HFFc6 (cell line): ENCODE measurements around the gene B3GNT8. TPM values are rescaled to one million over a fixed set of nuclear protein-coding genes. Genes with fewer than 3 reads are reported as not detected.

Experiments used
- DNase-seq: peaks from one replicate; pipeline ENCODE4 v3.0.0-alpha.2; 2018
- H3K27ac Mint-ChIP-seq: 2 replicates; pipeline ENCODE4 v1.8.0; 2020; ENCODE audit warnings: mild to moderate bottlenecking, mixed read lengths
- H3K27me3 Mint-ChIP-seq: 2 replicates; pipeline ENCODE4 v1.8.0; 2021; ENCODE audit warnings: mild to moderate bottlenecking, moderate library complexity, mixed read lengths; ENCODE audit not compliant: insufficient read depth
- H3K36me3 Mint-ChIP-seq: 2 replicates; pipeline ENCODE4 v1.8.0; 2021; ENCODE audit warnings: low read depth, mixed read lengths
- H3K4me1 Mint-ChIP-seq: 2 replicates; pipeline ENCODE4 v1.8.0; 2020; ENCODE audit warnings: low read depth, mixed read lengths
- H3K4me3 Mint-ChIP-seq: 2 replicates; pipeline ENCODE4 v1.8.0; 2020; ENCODE audit warnings: mild to moderate bottlenecking, moderate library complexity, mixed read lengths
- H3K9me3 Mint-ChIP-seq: 2 replicates; pipeline ENCODE4 v1.8.0; 2020; ENCODE audit warnings: mild to moderate bottlenecking, mixed read lengths
- CTCF ChIP-seq: fragments of 200-600 bp; sonication (generic); IDR thresholded peaks from 2 replicates; pipeline ENCODE4 v1.5.0; 2021; ENCODE audit warnings: antibody characterized with exemption, mild to moderate bottlenecking
- total RNA-seq, 6 experiments: library from RNA; stranded (reverse); fragmentation: NEBNext Ultra II Directional; extraction: Animal tissue kit (Norgen Biotek cat#: 25700); gene quantifications; 2 replicates in 1 of 6; 3 replicates in 5 of 6; pipeline ENCODE4 v1.2.3, GENCODE V29; 2021

The B3GNT8 gene
- total RNA-seq, 6 experiments from 2014 or later: 0.47 to 2.1 (median 0.99) TPM

- Mint-ChIP-seq H3K27ac (no peak overlapping the region), H3K4me3 (no peak overlapping the region), H3K27me3 (no peaks in the 10 kb centered on the region; the same call in 1 of the 2 replicates), H3K9me3 (no peaks in the 10 kb centered on the region), H3K4me1 (peaks cover 16% of the 10 kb centered on the region), H3K36me3 (no peaks in the 10 kb centered on the region)
- DNase-seq: no peak
- TF ChIP-seq CTCF: no peak
Measured at GRCh38 chr19:41405776-41406175, 21.4 kb downstream of the B3GNT8 start.

GRCh38 chr19:41403181-41403970, 23.8 kb downstream of the B3GNT8 start:
- H3K9me3 Mint-ChIP-seq: no peaks in the 10 kb centered on the region
- DNase-seq: no peak
- H3K4me3 Mint-ChIP-seq: no peak overlapping the region
- H3K36me3 Mint-ChIP-seq: no peaks in the 10 kb centered on the region
- no peak overlapping the region for H3K27ac Mint-ChIP-seq
- no peak for TF ChIP-seq CTCF
- H3K4me1 Mint-ChIP-seq: peaks cover 22% of the 10 kb centered on the region
- no peaks in the 10 kb centered on the region; the same call in 1 of the 2 replicates for H3K27me3 Mint-ChIP-seq

GRCh38 chr19:41402010-41402409, 25.2 kb downstream of the B3GNT8 start:
- Mint-ChIP-seq H3K36me3 (no peaks in the 10 kb centered on the region), H3K9me3 (no peaks in the 10 kb centered on the region), H3K4me1 (peaks cover 26% of the 10 kb centered on the region), H3K27ac (no peak overlapping the region), H3K4me3 (no peak overlapping the region), H3K27me3 (no peaks in the 10 kb centered on the region; the same call in 1 of the 2 replicates)
- no peak for TF ChIP-seq CTCF
- DNase-seq: no peak

GRCh38 chr19:41401483-41401882, 25.7 kb downstream of the B3GNT8 start:
- no peaks in the 10 kb centered on the region for H3K9me3 Mint-ChIP-seq

GRCh38 chr19:41399525-41399924, 27.6 kb downstream of the B3GNT8 start:
- no peak for TF ChIP-seq CTCF
- Mint-ChIP-seq H3K4me1 (peaks cover 44% of the 10 kb centered on the region), H3K9me3 (no peaks in the 10 kb centered on the region), H3K27ac (no peak overlapping the region), H3K36me3 (no peaks in the 10 kb centered on the region), H3K27me3 (no peaks in the 10 kb centered on the region), H3K4me3 (peak overlapping the region; percentile 59)
- DNase-seq: no peak

More at GRCh38 chr19:41401483-41401882, 25.7 kb downstream of the B3GNT8 start:
- H3K36me3 Mint-ChIP-seq: no peaks in the 10 kb centered on the region
- DNase-seq: no peak
- H3K27ac Mint-ChIP-seq: no peak overlapping the region; the same call in 1 of the 2 replicates
- H3K4me3 Mint-ChIP-seq: no peak overlapping the region
- peaks cover 29% of the 10 kb centered on the region for H3K4me1 Mint-ChIP-seq
- no peak for TF ChIP-seq CTCF
- no peaks in the 10 kb centered on the region; the same call in 1 of the 2 replicates for H3K27me3 Mint-ChIP-seq
